A673 (cell line): ENCODE data around the gene MTHFSD. TPM values are rescaled to one million over a fixed set of nuclear protein-coding genes. Genes with fewer than 3 reads are reported as not detected.

Source experiments
- BruUV-seq: library from RNA; stranded (reverse); fragments of 400-500 nt; replicated peaks from 2 replicates; lab custom pipeline; 2021; lab: Mats Ljungman, UMichigan
- CTCF ChIA-PET: fragments of 300-600 bp; sonication (Branson Sonifier 250); formaldehyde crosslinking; loops from one replicate; lab custom pipeline; 2022; ENCODE audit warnings: antibody characterized with exemption; lab: Charles Lee
- POLR2A ChIA-PET: fragments of 300-600 bp; sonication (Branson Sonifier 250); formaldehyde crosslinking; loops from one replicate; lab custom pipeline; 2022; ENCODE audit warnings: antibody characterized with exemption; ENCODE audit not compliant: low non-redundant PET; lab: Charles Lee
- DNase-seq: peaks from one replicate; pipeline ENCODE4 v3.0.0-alpha.2; 2015; ENCODE audit warnings: low spot score
- H3K27ac ChIP-seq: fragments of 200-600 bp; sonication (generic); 2 replicates; pipeline ENCODE4 v1.5.1; 2016; ENCODE audit warnings: mixed run types, low read depth, mild to moderate bottlenecking, mixed read lengths, antibody characterized with exemption, low read length; ENCODE audit not compliant: poor library complexity, severe bottlenecking
- H3K27me3 ChIP-seq: fragments of 200-600 bp; sonication (generic); replicated peaks from 2 replicates; pipeline ENCODE4 v1.6.1; 2017; ENCODE audit warnings: mixed run types, low read depth, mild to moderate bottlenecking, mixed read lengths, antibody characterized with exemption, low read length; ENCODE audit not compliant: insufficient read depth, poor library complexity
- H3K36me3 ChIP-seq: fragments of 200-600 bp; sonication (generic); 2 replicates; pipeline ENCODE4 v1.6.1; 2016; ENCODE audit warnings: mixed run types, mild to moderate bottlenecking, mixed read lengths, antibody characterized with exemption, low read length; ENCODE audit not compliant: insufficient read depth, poor library complexity, severe bottlenecking
- H3K4me1 ChIP-seq: fragments of 200-600 bp; sonication (generic); 2 replicates; pipeline ENCODE4 v1.6.1; 2017; ENCODE audit warnings: mixed run types, mild to moderate bottlenecking, mixed read lengths, antibody characterized with exemption, low read length; ENCODE audit not compliant: insufficient read depth, poor library complexity, severe bottlenecking
- H3K4me3 ChIP-seq: fragments of 200-600 bp; sonication (generic); 2 replicates; pipeline ENCODE4 v1.5.1; 2016; ENCODE audit warnings: low read depth, mixed run types, mild to moderate bottlenecking, mixed read lengths, low read length; ENCODE audit not compliant: poor library complexity, severe bottlenecking
- H3K9me3 ChIP-seq: fragments of 200-600 bp; sonication (generic); 2 replicates; pipeline ENCODE4 v1.6.1; 2016; ENCODE audit warnings: mixed run types, low read depth, mild to moderate bottlenecking, mixed read lengths, antibody characterized with exemption, low read length; ENCODE audit not compliant: poor library complexity, severe bottlenecking
- EZH2 ChIP-seq: fragments of 200-600 bp; sonication (generic); IDR thresholded peaks from 2 replicates; pipeline ENCODE4 v1.6.1; 2017; ENCODE audit warnings: borderline replicate concordance, low read depth, mild to moderate bottlenecking, mixed read lengths, antibody characterized with exemption, low read length; ENCODE audit not compliant: poor library complexity, severe bottlenecking
- intact Hi-C: fragments of 100-400 bp; cut with micrococcal nuclease; formaldehyde crosslinking; loops from one replicate; pipeline ENCODE4 v1.10.0; 2022; ENCODE audit not compliant: unreplicated experiment
- total RNA-seq: library from RNA; stranded (reverse); gene quantifications from 2 replicates; pipeline ENCODE4 v1.2.3, GENCODE V29; 2021
- TF ChIP-seq, protein P1 (sequence below): fragments of 300-800, 200-600 bp; sonication (generic); conservative IDR thresholded peaks from 2 replicates; pipeline ENCODE4 v1.5.1; 2017; ENCODE audit warnings: low read depth, mild to moderate bottlenecking, antibody characterized with exemption, low read length, moderate library complexity, mixed read lengths

Gene MTHFSD
- total RNA-seq, 1 experiment from 2014 or later = 27.5 TPM

DNA sequence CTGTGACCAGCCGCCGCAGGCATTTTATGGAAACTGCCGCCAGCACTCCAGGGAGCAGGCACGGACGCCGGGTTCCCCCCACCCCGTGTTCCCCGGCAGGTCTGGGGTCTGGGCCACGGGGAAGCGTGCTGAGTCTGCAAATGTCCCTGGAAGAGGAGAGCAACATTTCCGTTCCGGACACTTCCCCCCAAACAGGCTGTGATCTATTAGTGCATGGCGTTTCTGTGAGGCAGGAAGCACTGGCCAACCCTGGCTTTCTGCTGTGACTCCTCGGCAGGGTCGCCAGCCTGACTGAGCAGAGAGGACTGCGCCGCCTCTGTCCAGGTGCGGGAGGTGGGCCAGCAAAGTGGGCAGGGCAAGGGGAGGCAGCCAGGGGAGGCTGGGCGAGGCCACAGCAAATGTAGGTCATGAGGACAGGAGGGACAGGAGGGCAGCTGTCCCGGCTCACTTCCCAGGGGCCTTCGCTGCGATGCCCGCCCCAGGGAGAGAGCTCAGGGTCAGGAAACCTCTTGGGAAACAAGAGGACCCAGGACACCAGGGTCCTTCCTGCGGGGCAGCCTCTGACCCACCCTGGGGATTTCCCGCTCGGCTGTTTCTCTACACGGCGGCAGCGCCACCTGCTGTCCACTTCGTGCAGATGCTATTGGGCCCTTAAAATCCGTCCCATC is 35.3 kb downstream of the MTHFSD start:
- no peak overlapping the region for H3K4me3 ChIP-seq
- CTCF ChIA-PET = no interaction called here
- no peak overlapping the region for H3K27ac ChIP-seq

DNA sequence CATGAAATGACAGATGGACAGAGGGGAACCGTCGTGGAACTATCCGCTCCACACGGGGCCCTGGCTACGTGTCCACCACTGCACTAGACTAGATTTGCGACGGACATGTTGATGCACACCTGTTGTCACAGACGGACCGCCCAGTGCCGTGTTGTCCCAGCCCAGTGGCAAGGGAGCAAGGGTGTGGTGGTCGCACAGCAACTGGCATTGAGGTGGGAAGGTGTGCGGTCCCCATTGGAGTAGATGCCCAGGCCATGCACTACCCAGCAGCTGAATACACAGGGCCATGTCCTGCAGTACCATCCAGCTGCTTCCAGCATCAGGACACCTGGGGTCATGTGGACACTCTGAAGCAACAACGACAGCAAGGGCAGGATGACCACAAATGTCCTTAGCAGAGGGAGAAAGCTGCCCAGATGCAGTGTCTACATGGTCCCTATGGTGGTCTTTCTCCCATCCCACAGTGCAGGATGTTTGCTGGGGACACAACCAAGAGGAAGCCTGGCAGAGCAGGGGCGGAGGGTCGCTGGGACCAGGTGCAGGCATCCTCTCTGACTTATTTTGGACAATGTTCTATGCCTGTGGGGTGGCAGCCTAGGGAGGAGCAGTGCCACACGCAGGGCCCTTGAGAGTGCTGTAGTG is 35.9 kb downstream of the MTHFSD start:
- Histone ChIP-seq H3K27me3 (peaks cover 97% of the 10 kb centered on the region), H3K27ac (no peak overlapping the region), H3K4me1 (no peaks in the 10 kb centered on the region), H3K9me3 (no peaks in the 10 kb centered on the region), H3K36me3 (no peaks in the 10 kb centered on the region), H3K4me3 (no peak overlapping the region)
- intact Hi-C loops = loop anchor here (5.0 kb wide), 1 partner anchor 702 kb away; no protein-coding TSS in a partner anchor
- no TSS peak for BruUV-seq
- no peak for TF ChIP-seq EZH2
- TF ChIP-seq, protein P1, sequence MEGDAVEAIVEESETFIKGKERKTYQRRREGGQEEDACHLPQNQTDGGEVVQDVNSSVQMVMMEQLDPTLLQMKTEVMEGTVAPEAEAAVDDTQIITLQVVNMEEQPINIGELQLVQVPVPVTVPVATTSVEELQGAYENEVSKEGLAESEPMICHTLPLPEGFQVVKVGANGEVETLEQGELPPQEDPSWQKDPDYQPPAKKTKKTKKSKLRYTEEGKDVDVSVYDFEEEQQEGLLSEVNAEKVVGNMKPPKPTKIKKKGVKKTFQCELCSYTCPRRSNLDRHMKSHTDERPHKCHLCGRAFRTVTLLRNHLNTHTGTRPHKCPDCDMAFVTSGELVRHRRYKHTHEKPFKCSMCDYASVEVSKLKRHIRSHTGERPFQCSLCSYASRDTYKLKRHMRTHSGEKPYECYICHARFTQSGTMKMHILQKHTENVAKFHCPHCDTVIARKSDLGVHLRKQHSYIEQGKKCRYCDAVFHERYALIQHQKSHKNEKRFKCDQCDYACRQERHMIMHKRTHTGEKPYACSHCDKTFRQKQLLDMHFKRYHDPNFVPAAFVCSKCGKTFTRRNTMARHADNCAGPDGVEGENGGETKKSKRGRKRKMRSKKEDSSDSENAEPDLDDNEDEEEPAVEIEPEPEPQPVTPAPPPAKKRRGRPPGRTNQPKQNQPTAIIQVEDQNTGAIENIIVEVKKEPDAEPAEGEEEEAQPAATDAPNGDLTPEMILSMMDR = no peak
- ChIA-PET CTCF (interaction anchor here (0.6 to 0.9 kb wide), 2 partner anchors 266 to 440 kb away, joined by 5 to 8 read pairs; no protein-coding TSS in a partner anchor), POLR2A (no interaction called here)
- no peak for DNase-seq

More for the DNA sequence above, 35.3 kb downstream of the MTHFSD start:
- no TSS peak for BruUV-seq
- Histone ChIP-seq H3K27me3 (peaks cover 97% of the 10 kb centered on the region), H3K4me1 (no peaks in the 10 kb centered on the region), H3K9me3 (no peaks in the 10 kb centered on the region), H3K36me3 (no peaks in the 10 kb centered on the region)
- POLR2A ChIA-PET = no interaction called here
- TF ChIP-seq, protein P1 = peak; percentile 89
- TF ChIP-seq EZH2 = no peak
- DNase-seq = peak; percentile 60
- intact Hi-C loops = loop anchor here (5.0 kb wide), 1 partner anchor 702 kb away; no protein-coding TSS in a partner anchor

DNA sequence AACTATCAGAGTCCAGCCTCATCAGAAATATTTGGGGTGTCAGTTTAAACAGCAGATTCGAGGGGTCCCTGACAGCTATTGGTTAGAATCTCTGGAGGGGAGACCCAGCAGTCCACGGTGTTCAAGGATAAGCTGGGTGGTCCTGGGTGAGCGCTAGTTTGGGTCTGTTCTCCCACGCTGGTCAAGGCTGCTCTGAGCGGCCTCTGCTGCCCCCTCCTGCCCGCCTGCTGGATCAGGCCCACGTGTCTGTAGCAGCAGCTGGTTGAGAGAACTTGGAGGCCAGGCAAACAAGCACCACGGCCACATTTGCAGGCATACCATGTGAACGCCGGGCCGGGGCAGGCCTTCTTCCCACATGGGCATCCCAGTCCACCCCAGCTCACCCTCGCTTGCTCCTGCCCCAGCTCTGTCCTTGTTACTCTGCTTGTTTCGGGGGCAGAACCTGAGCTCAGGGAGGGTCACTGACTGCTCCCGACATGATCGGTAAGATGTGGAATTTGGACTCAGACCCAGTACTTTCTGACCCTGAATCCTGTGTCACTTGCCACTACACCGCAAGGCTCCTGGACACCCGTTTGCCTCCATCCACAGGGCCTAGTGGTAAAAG is 37.3 kb downstream of the MTHFSD start:
- peaks cover 97% of the 10 kb centered on the region for H3K27me3 ChIP-seq
- intact Hi-C loops = loop anchor here (1.0 to 5.0 kb wide), 4 partner anchors 177 to 700 kb away; no protein-coding TSS in a partner anchor
- BruUV-seq = no TSS peak
- POLR2A ChIA-PET = no interaction called here
- no peak overlapping the region for H3K27ac ChIP-seq
- H3K4me3 ChIP-seq = no peak overlapping the region
- CTCF ChIA-PET = interaction anchor here (0.5 to 1.5 kb wide), 7 partner anchors 16 to 1546 kb away, joined by 3 to 14 read pairs (median 3); no protein-coding TSS in a partner anchor
- H3K36me3 ChIP-seq = no peaks in the 10 kb centered on the region
- TF ChIP-seq EZH2 = no peak
- TF ChIP-seq, protein P1 = peak; percentile 76
- DNase-seq = peak; percentile 47
- H3K9me3 ChIP-seq = no peaks in the 10 kb centered on the region
- no peaks in the 10 kb centered on the region for H3K4me1 ChIP-seq
